C4-2B (cell line): Measurements from ENCODE around the gene TRPM7.
A peak's percentile ranks its signal among the peaks of the same experiment; 100 is the strongest.
"Not testable (repeated sequence)": the region's sequence is repeated elsewhere in the genome, so short reads cannot be mapped to it uniquely, and the experiment has no call there.

Experiments
- H3K27ac ChIP-seq: fragments of 450-650 bp; 2 replicates; pipeline ENCODE4 v1.5.1; 2017
- ZFX ChIP-seq: fragments of 450-650 bp; IDR thresholded peaks from 2 replicates; pipeline ENCODE4 v1.6.1; 2017
- TF ChIP-seq, protein P1 (sequence below): fragments of 450-650 bp; conservative IDR thresholded peaks from 2 replicates; pipeline ENCODE4 v1.5.1; 2017; ENCODE audit warnings: mild to moderate bottlenecking

The TRPM7 gene

DNA sequence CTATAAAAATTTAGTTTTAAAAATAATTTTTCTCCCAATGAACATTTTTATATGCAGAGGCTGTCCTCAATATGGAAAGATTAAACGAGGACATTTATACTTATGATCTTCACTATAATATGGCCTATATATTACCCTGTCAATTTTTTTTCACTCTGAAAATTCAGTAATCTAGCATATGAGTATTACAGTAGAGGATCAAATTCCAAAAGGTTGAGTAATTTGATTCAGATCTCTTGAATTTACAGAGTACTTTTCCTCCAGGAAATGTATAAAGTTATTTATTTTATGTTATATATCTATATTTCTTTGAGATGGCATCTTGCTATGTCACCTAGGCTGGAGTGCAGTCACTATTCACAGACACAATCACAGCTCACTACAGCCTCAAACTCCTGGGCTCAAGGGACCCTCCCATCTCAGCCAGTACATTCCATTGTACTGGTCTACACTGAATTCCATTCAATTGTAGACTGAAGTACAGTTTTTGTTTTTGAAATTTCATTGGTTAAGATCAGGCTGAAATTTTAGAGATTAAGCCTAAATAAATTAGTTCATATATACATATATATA, 16.3 kb upstream of the TRPM7 start:
- TF ChIP-seq, protein P1, sequence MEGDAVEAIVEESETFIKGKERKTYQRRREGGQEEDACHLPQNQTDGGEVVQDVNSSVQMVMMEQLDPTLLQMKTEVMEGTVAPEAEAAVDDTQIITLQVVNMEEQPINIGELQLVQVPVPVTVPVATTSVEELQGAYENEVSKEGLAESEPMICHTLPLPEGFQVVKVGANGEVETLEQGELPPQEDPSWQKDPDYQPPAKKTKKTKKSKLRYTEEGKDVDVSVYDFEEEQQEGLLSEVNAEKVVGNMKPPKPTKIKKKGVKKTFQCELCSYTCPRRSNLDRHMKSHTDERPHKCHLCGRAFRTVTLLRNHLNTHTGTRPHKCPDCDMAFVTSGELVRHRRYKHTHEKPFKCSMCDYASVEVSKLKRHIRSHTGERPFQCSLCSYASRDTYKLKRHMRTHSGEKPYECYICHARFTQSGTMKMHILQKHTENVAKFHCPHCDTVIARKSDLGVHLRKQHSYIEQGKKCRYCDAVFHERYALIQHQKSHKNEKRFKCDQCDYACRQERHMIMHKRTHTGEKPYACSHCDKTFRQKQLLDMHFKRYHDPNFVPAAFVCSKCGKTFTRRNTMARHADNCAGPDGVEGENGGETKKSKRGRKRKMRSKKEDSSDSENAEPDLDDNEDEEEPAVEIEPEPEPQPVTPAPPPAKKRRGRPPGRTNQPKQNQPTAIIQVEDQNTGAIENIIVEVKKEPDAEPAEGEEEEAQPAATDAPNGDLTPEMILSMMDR: no peak
- TF ChIP-seq ZFX: no peak
- no peak overlapping the region for H3K27ac ChIP-seq

DNA sequence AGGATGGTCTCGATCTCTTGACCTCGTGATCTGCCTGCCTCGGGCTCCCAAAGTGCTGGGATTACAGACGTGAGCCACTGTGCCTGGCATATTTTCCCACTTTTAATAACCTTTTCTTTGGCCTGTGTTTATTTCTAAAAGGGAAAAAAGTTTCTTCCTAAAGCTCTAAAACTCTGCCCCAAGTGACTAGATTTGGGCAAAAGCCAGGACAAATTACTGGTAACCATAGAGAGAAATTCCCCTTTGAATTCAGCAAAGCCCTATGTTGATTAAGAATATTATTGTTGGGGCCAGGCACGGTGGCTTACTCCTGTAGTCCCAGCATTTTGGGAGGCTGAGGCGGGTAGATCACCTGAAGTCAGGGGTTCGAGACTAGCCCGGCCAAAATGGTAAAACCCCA, 11.5 kb upstream of the TRPM7 start:
- H3K27ac ChIP-seq: no peak overlapping the region
- TF ChIP-seq ZFX: no peak
- TF ChIP-seq, protein P1: no peak

DNA sequence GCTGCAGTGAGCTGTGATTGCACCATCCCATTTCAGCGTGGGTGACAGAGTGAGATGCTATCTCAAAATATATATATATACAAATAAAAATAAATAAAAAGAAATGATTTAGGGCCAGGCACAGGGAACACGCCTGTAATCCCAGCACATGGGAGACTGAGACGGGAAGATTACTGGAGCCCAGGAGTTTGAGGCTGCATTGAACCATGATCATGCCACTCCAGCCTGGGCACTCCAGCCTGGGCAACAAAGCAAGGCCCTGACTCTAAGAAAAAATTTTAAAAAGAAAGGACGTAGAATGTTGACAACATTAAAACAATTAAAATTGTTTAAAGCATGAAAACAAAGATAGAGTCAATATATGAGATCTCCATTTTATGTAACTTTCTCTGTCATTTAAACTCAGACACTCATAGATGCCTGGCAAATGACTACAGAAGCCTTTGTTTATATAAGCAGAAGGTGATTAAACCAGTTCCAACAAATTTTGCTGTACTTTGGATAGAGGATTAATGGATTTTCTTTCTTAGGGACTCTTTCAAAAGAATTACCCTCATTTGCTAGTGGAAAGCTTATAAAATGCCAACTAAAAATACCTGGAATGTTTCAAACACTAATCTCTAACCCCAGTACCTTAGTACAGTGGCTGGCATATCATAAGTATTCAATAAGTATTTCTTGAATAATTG, 10.7 kb upstream of the TRPM7 start:
- TF ChIP-seq, protein P1: no peak
- no peak for TF ChIP-seq ZFX
- no peak overlapping the region for H3K27ac ChIP-seq

DNA sequence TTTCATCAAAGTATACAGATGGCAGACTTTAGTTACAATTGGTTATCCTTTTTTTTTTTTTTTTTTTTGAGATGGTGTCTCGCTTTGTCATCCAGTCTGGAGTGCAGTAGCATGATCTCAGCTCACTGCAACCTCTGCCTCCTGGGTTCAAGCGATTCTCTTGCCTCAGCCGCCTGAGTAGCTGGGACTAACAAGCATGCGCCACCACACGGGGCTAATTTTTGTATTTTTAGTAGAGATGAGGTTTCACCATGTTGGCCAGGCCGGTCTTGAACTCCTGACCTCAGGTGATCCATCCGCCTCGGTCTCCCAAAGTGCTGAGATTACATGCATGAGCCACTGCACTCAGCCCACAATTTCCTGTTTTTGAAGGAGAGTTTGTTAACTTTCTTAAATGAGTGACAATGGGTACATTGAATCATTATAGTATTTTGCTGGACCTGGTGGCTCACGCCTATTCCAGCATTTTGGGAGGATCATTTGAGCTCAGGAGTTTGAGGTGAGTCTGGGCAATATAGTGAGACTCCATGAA, 8.1 kb upstream of the TRPM7 start:
- H3K27ac ChIP-seq: not testable (repeated sequence)

DNA sequence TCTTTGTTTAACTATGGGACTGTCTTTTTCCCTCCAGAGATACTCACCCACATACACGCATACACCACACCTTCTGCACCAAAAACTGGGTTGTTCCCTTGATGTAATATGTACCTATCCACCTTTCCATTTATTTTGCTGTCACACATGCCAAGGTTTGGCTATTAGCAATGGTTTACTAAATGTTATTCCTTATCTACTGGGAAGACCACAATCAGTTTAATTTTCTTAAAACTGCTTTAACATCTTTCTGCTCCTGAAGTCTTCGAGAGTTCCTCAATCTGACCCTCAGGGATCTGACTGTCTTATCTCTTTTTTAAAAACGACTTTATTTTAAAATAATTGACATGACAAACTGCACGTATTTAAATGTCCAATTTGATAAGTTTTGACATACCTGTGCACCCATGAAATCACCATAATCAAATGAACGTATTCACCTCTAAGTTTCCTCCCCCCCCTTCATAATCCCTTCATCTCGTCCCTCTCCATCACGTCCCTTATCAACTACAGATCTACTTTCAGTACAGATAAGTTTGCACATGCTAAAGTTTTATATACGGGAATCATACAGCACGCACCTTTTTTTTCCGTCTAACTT, 805 bp upstream of the TRPM7 start:
- peak overlapping the region; percentile 82 for H3K27ac ChIP-seq
- TF ChIP-seq, protein P1: no peak
- TF ChIP-seq ZFX: no peak

DNA sequence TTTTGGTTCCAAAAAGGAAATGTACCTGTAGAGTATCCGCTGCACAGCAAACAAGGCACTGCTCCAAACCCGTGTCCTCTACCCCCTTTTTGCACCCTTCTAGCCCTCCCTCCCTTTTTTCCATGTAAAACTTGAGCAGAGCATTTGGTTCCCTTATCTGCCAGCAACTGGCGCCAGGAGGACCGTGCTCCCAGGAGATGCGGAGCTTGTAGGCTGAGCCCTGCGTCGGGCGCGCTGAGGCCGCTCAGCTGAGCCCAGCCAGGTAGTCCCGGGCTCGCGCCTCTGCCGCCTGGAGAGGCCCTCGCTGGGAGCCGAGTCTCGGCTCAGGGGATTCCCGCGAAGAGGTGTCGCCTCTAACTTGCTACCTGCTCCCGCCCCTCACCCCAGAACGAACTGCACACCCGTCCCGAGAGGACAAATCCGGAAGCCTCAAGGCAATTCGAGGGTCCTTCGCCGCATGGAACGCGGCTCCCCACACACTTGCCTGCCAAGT, 575 bp downstream of the TRPM7 start:
- TF ChIP-seq, protein P1: no peak
- TF ChIP-seq ZFX: no peak
- H3K27ac ChIP-seq: peak overlapping the region; percentile 82

DNA sequence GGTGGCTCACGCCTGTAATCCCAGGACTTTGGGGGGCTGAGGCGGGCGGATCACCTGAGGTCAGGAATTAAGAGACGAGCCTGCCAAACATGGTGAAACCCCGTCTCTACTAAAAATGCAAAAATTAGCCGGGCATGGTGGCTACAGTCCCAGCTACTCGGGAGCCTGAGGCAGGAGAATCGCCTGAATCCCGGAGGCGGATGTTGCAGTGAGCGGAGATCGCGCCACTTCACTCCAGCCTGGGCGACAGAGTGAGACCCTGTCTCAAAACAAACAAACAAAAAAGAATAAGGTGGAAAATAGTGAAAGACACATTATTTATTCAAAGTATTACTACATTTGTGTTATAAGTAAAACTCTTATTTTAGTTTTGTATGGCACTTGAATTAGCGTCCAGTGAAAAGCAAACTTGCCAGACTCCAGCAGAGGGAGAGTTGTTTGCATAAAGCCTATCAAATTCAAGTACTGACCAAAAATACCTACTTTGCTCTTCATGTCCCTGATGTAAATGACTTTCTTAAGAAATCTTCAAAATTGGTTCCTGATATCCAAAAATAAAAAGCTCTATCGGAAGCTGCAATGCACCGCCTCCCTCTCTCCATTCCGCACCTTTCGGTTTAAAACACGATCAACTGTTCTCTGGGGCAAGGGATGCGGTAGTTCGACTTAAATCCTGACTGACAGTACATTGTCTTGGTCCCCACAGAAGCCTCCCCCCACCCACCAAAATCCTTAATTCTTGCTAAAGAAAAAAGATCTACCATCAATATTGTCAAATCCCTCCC, 1.2 kb downstream of the TRPM7 start:
- TF ChIP-seq, protein P1: no peak; the same call in 1 of the 2 replicates
- no peak for TF ChIP-seq ZFX
- H3K27ac ChIP-seq: peak overlapping the region; percentile 82
